ENCODE data around the gene HHLA2.
A peak's percentile ranks its signal among the peaks of the same experiment; 100 is the strongest.

HHLA2 gene

GRCh38 chr3:108381529-108382140, 85.3 kb downstream of the HHLA2 start:
- ATAC-seq (no peak), DNase-seq (no peak)
- Mint-ChIP-seq H3K27ac (no peak overlapping the region), H3K27me3 (no peaks in the 10 kb centered on the region), H3K4me1 (peaks cover 3% of the 10 kb centered on the region), H3K4me3 (no peak overlapping the region), H3K9me3 (no peaks in the 10 kb centered on the region), H3K36me3 (ENCODE audit: low read depth) (no peaks in the 10 kb centered on the region)

GRCh38 chr3:108383306-108383705, 87.0 kb downstream of the HHLA2 start:
- Mint-ChIP-seq H3K27ac (no peak overlapping the region), H3K4me1 (peaks cover 20% of the 10 kb centered on the region), H3K36me3 (ENCODE audit: low read depth) (no peaks in the 10 kb centered on the region), H3K9me3 (no peaks in the 10 kb centered on the region), H3K4me3 (no peak overlapping the region), H3K27me3 (no peaks in the 10 kb centered on the region)
- no peak for ATAC-seq
- DNase-seq = no peak

- Mint-ChIP-seq H3K27me3 (peaks cover 2% of the 10 kb centered on the region), H3K36me3 (ENCODE audit: low read depth) (no peaks in the 10 kb centered on the region), H3K9me3 (no peaks in the 10 kb centered on the region), H3K4me1 (peaks cover 30% of the 10 kb centered on the region), H3K27ac (no peak overlapping the region), H3K4me3 (no peak overlapping the region)
- ATAC-seq (no peak), DNase-seq (no peak)
Observed at GRCh38 chr3:108387063-108387462, 90.7 kb downstream of the HHLA2 start.

- H3K36me3 Mint-ChIP-seq (ENCODE audit: low read depth) = no peaks in the 10 kb centered on the region
- no peaks in the 10 kb centered on the region for H3K9me3 Mint-ChIP-seq
- H3K4me1 Mint-ChIP-seq = peaks cover 29% of the 10 kb centered on the region
- ATAC-seq (peak; percentile 93), DNase-seq (peak; percentile 11)
- H3K4me3 Mint-ChIP-seq = peak overlapping the region; percentile 30
- H3K27ac Mint-ChIP-seq = peak overlapping the region; percentile 48
- peaks cover 5% of the 10 kb centered on the region for H3K27me3 Mint-ChIP-seq
Observed at GRCh38 chr3:108388136-108389132, 92.1 kb downstream of the HHLA2 start.

GRCh38 chr3:108389372-108389771, 93.0 kb downstream of the HHLA2 start:
- Mint-ChIP-seq H3K4me1 (peaks cover 29% of the 10 kb centered on the region), H3K4me3 (no peak overlapping the region), H3K27me3 (peaks cover 5% of the 10 kb centered on the region), H3K27ac (no peak overlapping the region), H3K9me3 (no peaks in the 10 kb centered on the region), H3K36me3 (ENCODE audit: low read depth) (no peaks in the 10 kb centered on the region)
- ATAC-seq (no peak), DNase-seq (no peak)

GRCh38 chr3:108391917-108392593, 95.7 kb downstream of the HHLA2 start:
- Mint-ChIP-seq H3K4me1 (peaks cover 26% of the 10 kb centered on the region), H3K27ac (no peak overlapping the region), H3K9me3 (no peaks in the 10 kb centered on the region), H3K36me3 (ENCODE audit: low read depth) (no peaks in the 10 kb centered on the region), H3K27me3 (peaks cover 9% of the 10 kb centered on the region), H3K4me3 (no peak overlapping the region)
- no peak for ATAC-seq
- DNase-seq = no peak

- Mint-ChIP-seq H3K4me3 (no peak overlapping the region), H3K27ac (no peak overlapping the region), H3K36me3 (ENCODE audit: low read depth) (no peaks in the 10 kb centered on the region), H3K27me3 (peaks cover 9% of the 10 kb centered on the region), H3K4me1 (peaks cover 14% of the 10 kb centered on the region), H3K9me3 (no peaks in the 10 kb centered on the region)
- no peak for ATAC-seq
- DNase-seq = no peak
Observed at GRCh38 chr3:108393128-108393900, 97.0 kb downstream of the HHLA2 start.

- no peak overlapping the region for H3K27ac Mint-ChIP-seq
- peaks cover 9% of the 10 kb centered on the region for H3K27me3 Mint-ChIP-seq
- H3K9me3 Mint-ChIP-seq = no peaks in the 10 kb centered on the region
- DNase-seq (no peak), ATAC-seq (no peak)
- no peak overlapping the region for H3K4me3 Mint-ChIP-seq
- peaks cover 7% of the 10 kb centered on the region for H3K4me1 Mint-ChIP-seq
- no peaks in the 10 kb centered on the region for H3K36me3 Mint-ChIP-seq (ENCODE audit: low read depth)
Observed at GRCh38 chr3:108394016-108394415, 97.7 kb downstream of the HHLA2 start.

GRCh38 chr3:108394563-108394962, 98.2 kb downstream of the HHLA2 start:
- ATAC-seq = no peak
- H3K27ac Mint-ChIP-seq = no peak overlapping the region
- H3K4me3 Mint-ChIP-seq = no peak overlapping the region
- H3K9me3 Mint-ChIP-seq = no peaks in the 10 kb centered on the region
- peaks cover 9% of the 10 kb centered on the region for H3K27me3 Mint-ChIP-seq
- peaks cover 1% of the 10 kb centered on the region for H3K4me1 Mint-ChIP-seq
- no peaks in the 10 kb centered on the region for H3K36me3 Mint-ChIP-seq (ENCODE audit: low read depth)
- DNase-seq = no peak

GRCh38 chr3:108396336-108396735, 100.0 kb downstream of the HHLA2 start:
- H3K4me1 Mint-ChIP-seq = peaks cover 1% of the 10 kb centered on the region
- H3K27me3 Mint-ChIP-seq = peaks cover 7% of the 10 kb centered on the region
- H3K27ac Mint-ChIP-seq = no peak overlapping the region
- no peak overlapping the region for H3K4me3 Mint-ChIP-seq
- no peak for ATAC-seq
- no peaks in the 10 kb centered on the region for H3K9me3 Mint-ChIP-seq
- H3K36me3 Mint-ChIP-seq (ENCODE audit: low read depth) = no peaks in the 10 kb centered on the region
- no peak for DNase-seq

- Mint-ChIP-seq H3K36me3 (ENCODE audit: low read depth) (no peaks in the 10 kb centered on the region), H3K4me1 (peaks cover 1% of the 10 kb centered on the region), H3K4me3 (no peak overlapping the region), H3K27me3 (peaks cover 4% of the 10 kb centered on the region), H3K9me3 (no peaks in the 10 kb centered on the region), H3K27ac (no peak overlapping the region)
- no peak for DNase-seq
- ATAC-seq = no peak
Observed at GRCh38 chr3:108398510-108398909, 102.2 kb downstream of the HHLA2 start.

GRCh38 chr3:108401836-108402235, 105.5 kb downstream of the HHLA2 start:
- Mint-ChIP-seq H3K9me3 (no peaks in the 10 kb centered on the region), H3K27ac (no peak overlapping the region), H3K27me3 (peaks cover 2% of the 10 kb centered on the region), H3K4me1 (peaks cover 6% of the 10 kb centered on the region), H3K36me3 (ENCODE audit: low read depth) (no peaks in the 10 kb centered on the region), H3K4me3 (no peak overlapping the region)
- DNase-seq (no peak), ATAC-seq (no peak)

GRCh38 chr3:108403198-108403597, 106.8 kb downstream of the HHLA2 start:
- DNase-seq (no peak), ATAC-seq (no peak)
- H3K27ac Mint-ChIP-seq = no peak overlapping the region
- no peaks in the 10 kb centered on the region for H3K9me3 Mint-ChIP-seq
- H3K4me1 Mint-ChIP-seq = peaks cover 7% of the 10 kb centered on the region
- no peaks in the 10 kb centered on the region for H3K27me3 Mint-ChIP-seq
- no peak overlapping the region for H3K4me3 Mint-ChIP-seq
- no peaks in the 10 kb centered on the region for H3K36me3 Mint-ChIP-seq (ENCODE audit: low read depth)

- Mint-ChIP-seq H3K36me3 (ENCODE audit: low read depth) (no peaks in the 10 kb centered on the region), H3K27ac (no peak overlapping the region), H3K9me3 (no peaks in the 10 kb centered on the region), H3K27me3 (no peaks in the 10 kb centered on the region), H3K4me3 (no peak overlapping the region), H3K4me1 (peaks cover 7% of the 10 kb centered on the region)
- ATAC-seq (no peak), DNase-seq (no peak)
Observed at GRCh38 chr3:108403686-108404345, 107.5 kb downstream of the HHLA2 start.

Data from activated naive CD8-positive, alpha-beta T cell treated with anti-CD3 and anti-CD28 coated beads, Interleukin-2, amount 50 U/mL, for 24 hours (primary cell).